GM20431 (cell line): Measurements from ENCODE around the gene IPO9.

Source experiments
- in situ Hi-C: fragments of 300-500 bp; cut with MseI, MboI; formaldehyde crosslinking; loops from one replicate; pipeline ENCODE4 v1.15.0; 2020; ENCODE audit warnings: low sequenced_read_pairs; ENCODE audit not compliant: unreplicated experiment

Gene IPO9

DNA sequence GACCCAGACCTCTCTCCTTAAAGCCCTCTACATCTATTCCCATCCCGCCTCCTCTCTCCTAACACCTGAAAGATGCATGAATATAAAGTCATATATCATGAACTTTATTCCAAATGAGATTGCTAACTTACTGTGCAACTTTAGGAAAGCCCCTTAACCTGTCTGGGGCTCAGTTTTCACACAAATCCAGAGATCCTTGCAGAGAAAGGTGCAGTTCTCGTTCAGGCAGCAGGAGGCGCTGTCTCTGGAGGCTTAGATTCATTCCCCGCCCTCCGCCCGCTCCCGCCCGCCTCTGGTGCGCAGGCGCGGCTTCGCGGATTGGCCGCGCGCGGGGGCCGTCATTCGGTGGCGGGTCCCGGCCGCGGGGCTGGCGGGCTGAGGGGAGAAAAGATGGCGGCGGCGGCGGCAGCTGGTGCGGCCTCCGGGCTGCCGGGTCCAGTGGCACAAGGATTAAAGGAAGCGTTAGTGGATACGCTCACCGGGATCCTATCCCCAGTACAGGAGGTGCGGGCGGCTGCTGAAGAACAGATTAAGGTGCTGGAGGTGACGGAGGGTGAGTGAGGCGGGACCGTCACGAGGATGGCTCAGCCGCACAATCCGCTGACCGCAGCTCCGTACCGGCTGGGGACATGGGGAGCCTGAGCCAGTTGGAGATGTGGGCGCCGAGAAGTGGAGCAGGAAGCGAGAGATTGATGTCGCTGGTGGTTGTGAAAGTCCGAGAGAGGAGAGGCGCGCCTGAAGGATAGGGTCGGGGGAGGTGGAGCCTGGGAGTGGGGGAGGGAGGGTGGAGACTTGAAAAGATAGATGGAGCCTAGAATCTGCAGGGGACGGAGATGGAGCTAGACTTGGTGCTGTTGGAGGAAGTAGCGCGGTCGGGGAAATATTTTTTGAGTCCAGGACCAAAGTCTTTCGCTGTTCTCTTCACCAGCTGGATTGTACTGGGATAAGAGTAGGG is at the start of gene IPO9:
TSS of gene IPO9 (plus strand) at position 338 of the 955 bp plus-strand sequence. CDS start at position 391, 53 bp downstream.
- in situ Hi-C loops: no loop called here

GRCh38 chr1:201779351-201779880 is 49.5 kb upstream of the IPO9 start:
- in situ Hi-C loops: loop anchor here (25.0 kb wide), 1 partner anchor 217 kb away; no protein-coding TSS in a partner anchor

- in situ Hi-C loops: loop anchor here (25.0 kb wide), 1 partner anchor 219 kb away; no protein-coding TSS in a partner anchor
Measured at GRCh38 chr1:201780952-201781351, 48.0 kb upstream of the IPO9 start.

DNA sequence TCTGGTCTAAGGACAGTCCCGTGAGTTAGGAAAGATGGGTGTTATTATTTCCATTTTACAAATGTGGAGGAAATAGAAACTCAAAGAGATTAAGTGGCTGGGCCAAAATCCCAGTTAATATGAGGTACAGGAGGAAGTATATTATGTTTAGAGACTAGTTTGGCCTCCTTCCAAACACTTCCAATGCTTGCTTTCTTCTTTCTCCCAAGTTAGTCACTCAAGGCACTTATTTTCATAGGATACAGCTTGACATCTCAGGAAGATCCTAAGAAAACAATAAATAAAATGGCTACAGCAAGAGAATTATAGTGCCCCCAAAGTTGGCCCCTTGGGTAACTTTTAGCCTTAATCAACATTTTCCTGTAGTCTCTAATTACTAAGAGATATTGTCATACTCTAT is 47.5 kb upstream of the IPO9 start:
- in situ Hi-C loops: loop anchor here (25.0 kb wide), 1 partner anchor 219 kb away; no protein-coding TSS in a partner anchor

DNA sequence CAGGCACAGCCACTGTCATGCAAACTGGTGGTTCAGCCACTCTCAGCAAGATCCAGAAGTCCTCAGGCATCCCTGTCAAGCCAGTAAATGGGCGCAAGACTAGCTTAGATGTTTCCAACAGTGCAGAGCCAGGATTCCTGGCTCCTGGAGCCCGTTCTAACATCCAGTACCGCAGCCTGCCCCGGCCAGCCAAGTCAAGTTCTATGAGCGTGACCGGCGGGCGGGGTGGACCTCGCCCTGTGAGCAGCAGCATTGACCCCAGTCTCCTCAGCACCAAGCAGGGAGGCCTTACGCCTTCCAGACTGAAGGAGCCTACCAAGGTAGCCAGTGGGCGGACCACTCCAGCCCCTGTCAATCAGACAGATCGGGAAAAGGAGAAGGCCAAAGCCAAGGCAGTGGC is 46.6 kb upstream of the IPO9 start:
- in situ Hi-C loops: loop anchor here (25.0 kb wide), 1 partner anchor 220 kb away; no protein-coding TSS in a partner anchor

GRCh38 chr1:201783058-201783457 is 45.9 kb upstream of the IPO9 start:
- in situ Hi-C loops: loop anchor here (25.0 kb wide), 1 partner anchor 221 kb away; no protein-coding TSS in a partner anchor

DNA sequence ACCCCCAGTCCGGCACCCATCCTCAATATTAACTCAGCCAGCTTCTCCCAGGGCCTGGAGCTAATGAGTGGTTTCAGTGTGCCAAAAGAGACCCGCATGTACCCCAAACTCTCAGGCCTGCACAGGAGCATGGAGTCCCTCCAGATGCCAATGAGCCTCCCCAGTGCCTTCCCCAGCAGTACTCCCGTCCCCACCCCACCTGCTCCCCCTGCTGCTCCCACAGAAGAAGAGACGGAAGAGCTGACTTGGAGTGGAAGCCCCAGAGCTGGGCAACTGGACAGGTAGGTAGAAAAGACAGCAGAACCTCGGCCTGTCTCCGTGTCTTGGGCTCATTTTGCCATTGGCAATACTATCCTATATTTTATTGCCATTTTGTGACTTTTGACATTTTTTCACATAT is 45.4 kb upstream of the IPO9 start:
- in situ Hi-C loops: loop anchor here (25.0 kb wide), 1 partner anchor 221 kb away; no protein-coding TSS in a partner anchor

DNA sequence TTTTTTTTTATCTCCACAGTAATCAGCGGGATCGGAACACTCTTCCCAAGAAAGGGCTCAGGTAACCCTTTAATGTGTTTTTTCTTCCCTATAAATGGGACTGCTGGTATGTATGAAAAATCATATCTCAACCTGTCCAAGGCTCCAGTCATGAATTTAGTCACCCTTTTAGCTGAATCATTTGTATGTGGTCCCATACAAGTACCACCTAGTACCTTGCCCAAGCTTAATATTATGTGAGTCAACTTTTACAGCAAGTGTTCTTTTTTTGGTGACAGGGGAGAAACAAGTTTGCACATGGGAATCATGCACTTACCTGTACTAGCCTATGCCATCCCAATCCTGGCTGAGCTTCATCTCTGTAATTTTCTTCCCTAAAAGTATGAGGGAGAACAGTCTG is 43.7 kb upstream of the IPO9 start:
- in situ Hi-C loops: loop anchor here (25.0 kb wide), 1 partner anchor 223 kb away; no protein-coding TSS in a partner anchor

DNA sequence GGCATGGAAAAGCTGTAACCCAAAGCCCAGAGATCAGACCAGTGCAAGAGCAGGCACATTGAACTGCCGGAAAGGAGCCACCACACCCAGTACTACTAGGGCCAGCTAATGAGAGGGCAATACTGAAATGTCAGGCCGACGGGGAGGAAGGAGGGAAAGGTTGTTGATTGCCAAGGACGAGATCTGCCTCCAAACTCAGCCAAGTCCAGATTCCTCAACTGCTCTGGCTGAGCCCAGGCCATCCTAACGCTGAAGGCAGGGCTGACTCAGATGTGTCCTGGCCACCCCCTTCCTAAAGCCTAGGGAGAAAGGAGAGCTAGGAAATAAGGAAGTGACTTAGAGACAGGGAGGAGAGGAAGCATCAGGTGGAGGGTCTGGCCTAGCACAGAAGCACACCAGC is 42.1 kb upstream of the IPO9 start:
- in situ Hi-C loops: loop anchor here (25.0 kb wide), 1 partner anchor 225 kb away; no protein-coding TSS in a partner anchor

DNA sequence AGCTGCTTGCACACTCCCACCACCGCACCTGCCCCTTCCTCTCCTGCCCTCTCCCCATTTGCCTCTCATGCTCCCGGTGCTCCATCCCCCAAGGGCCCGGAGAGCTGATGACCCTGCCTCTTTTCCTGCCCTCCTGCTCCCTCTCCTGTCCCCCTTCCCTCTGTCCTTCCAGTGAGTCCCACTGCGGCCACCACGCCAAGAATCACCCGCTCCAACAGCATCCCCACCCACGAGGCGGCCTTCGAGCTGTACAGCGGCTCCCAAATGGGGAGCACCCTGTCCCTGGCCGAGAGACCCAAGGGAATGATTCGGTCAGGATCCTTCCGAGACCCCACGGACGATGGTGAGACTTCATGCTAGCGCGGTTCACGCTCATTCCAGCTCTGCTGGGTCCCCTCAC is 40.7 kb upstream of the IPO9 start:
- in situ Hi-C loops: loop anchor here (25.0 kb wide), 1 partner anchor 226 kb away; no protein-coding TSS in a partner anchor

DNA sequence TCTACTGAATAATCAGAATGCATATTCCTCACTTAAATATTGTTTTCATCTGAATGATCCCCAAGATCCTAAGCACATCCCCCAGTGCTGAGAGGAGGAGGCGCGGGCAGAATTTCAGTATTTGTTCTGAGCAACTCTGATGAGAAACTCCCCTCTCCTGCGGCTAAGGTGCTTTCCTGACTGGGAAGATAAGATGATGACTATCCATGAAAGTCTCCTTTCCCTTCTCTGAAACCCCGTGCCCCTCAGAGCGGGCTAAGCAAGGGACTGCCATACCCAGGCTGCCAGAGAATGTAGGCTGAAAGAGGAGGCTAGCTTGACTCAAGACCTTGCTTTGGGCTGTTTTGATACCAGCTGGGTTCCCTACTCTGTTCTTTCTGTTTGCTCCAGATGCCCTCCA is 39.7 kb upstream of the IPO9 start:
- in situ Hi-C loops: loop anchor here (25.0 kb wide), 1 partner anchor 227 kb away; no protein-coding TSS in a partner anchor

DNA sequence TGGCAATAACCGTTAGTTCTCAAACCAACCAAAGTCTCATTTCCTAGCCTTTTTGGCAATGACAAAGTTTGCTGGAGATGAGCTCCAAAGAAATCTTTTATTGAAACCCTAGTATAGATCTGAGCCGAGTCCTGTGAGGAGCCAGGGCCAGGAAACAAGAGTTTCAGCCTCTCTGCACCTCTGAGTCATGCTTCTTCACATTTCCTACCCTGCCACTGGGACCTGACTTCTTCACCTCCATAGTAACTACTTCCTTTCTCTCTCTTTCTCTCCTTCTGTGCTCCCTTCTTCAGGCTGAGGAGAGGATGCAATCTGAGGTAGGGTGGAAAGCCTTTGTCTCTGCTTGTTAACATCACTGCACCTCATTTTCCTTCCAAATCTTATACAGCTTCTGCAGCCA is 38.7 kb upstream of the IPO9 start:
- in situ Hi-C loops: loop anchor here (25.0 kb wide), 1 partner anchor 228 kb away; no protein-coding TSS in a partner anchor

GRCh38 chr1:201791051-201791778 is 37.7 kb upstream of the IPO9 start:
- in situ Hi-C loops: loop anchor here (25.0 kb wide), 1 partner anchor 229 kb away; no protein-coding TSS in a partner anchor

GRCh38 chr1:201791779-201792173 is 37.2 kb upstream of the IPO9 start:
- in situ Hi-C loops: loop anchor here (25.0 kb wide), 1 partner anchor 229 kb away; no protein-coding TSS in a partner anchor

GRCh38 chr1:201792534-201793305 is 36.2 kb upstream of the IPO9 start:
- in situ Hi-C loops: loop anchor here (25.0 kb wide), 1 partner anchor 230 kb away; no protein-coding TSS in a partner anchor

DNA sequence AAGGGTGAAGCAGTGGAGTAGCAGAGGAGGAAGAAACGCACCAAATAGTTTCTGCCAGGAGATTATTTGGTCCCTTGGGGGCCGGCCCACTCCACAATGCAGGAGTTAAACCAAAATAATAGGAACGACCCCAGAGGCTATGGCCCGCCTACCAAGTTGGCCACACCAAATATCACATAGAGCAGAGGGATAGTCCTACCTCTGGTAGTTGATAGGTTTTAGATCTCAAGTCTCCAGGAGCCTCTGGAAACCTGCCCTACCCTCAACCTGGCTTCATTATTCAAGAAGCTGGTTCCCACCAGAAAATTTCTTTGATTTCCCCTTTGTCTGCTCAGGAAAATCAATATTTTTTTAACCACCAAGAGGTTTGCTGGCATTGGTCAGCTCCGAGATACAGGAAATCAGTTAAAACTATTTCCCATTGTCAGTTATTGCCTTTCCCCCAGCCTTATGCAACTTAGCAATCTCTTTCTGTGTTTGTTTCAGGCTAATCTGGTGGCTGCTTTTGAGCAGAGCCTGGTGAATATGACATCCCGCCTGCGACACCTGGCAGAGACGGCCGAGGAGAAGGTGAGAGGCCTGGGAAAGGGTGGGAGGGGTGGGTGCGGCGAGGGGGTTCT is 35.5 kb upstream of the IPO9 start:
- in situ Hi-C loops: loop anchor here (25.0 kb wide), 1 partner anchor 231 kb away; no protein-coding TSS in a partner anchor

DNA sequence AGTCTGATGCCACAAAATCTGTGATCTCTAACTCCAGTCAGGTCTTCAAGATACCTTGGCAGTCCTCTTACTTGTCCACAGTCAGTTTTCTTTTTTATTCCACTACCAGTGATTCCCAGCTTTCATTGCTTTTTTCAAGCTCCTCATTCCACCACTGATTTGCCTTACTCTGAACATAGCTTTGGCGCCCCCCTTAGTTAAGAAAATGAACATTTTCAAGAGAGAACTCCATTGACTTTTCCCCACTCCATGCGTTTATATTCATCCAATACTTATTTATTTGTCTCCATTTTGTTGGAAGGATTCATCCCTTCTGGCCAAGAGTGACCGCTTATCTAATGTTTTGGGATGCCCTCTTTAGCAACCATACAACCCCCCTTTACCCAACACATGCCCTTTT is 33.9 kb upstream of the IPO9 start:
- in situ Hi-C loops: loop anchor here (25.0 kb wide), 1 partner anchor 233 kb away; no protein-coding TSS in a partner anchor

GRCh38 chr1:201800246-201800645 is 28.7 kb upstream of the IPO9 start:
- in situ Hi-C loops: no loop called here

DNA sequence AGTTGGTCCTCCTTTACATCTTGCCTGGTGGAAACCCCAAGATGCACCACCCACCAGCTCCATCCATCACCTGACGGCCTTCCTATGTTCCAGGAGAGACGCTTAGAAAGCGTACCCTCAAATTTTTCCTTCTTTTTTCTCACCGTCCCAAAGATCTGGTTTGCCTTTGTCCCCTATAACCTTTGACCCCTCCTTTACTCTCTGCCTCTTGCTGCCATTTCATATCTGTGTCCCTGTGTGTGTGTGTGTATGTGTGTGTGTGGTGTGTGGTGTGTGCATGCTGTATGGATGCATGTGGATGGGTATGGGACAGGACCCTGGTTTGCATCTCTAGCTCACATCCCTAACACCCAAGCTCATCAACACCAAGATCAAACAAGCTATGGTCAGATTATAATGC is 22.2 kb upstream of the IPO9 start:
- in situ Hi-C loops: no loop called here
